Femur (tissue), 1 donor: ENCODE data around the gene CETN3.
"Not testable (repeated sequence)": the region's sequence is repeated elsewhere in the genome, so short reads cannot be mapped to it uniquely, and the experiment has no call there.

ENCODE experiments used
- DNase-seq: peaks from one replicate; pipeline ENCODE4 v3.0.0-alpha.2; 2017

Gene CETN3

GRCh38 chr5:90381213-90381929, 28.2 kb downstream of the CETN3 start:
- no peak for DNase-seq

GRCh38 chr5:90379652-90380051, 29.9 kb downstream of the CETN3 start:
- DNase-seq: no peak

- DNase-seq: no peak
Observed at GRCh38 chr5:90378752-90379151, 30.8 kb downstream of the CETN3 start.

GRCh38 chr5:90371269-90371668, 38.3 kb downstream of the CETN3 start:
- DNase-seq: not testable (repeated sequence)

GRCh38 chr5:90368454-90369246, 40.9 kb downstream of the CETN3 start:
- no peak for DNase-seq

GRCh38 chr5:90367879-90368278, 41.7 kb downstream of the CETN3 start:
- DNase-seq: no peak

- no peak for DNase-seq
Observed at GRCh38 chr5:90366948-90367347, 42.6 kb downstream of the CETN3 start.

GRCh38 chr5:90365328-90365727, 44.2 kb downstream of the CETN3 start:
- no peak for DNase-seq

- no peak for DNase-seq
Observed at GRCh38 chr5:90359073-90359920, 50.3 kb downstream of the CETN3 start.

- DNase-seq: no peak
Observed at GRCh38 chr5:90356622-90357021, 52.9 kb downstream of the CETN3 start.

- no peak for DNase-seq
Observed at GRCh38 chr5:90356176-90356575, 53.4 kb downstream of the CETN3 start.

GRCh38 chr5:90355635-90356034, 53.9 kb downstream of the CETN3 start:
- no peak for DNase-seq

GRCh38 chr5:90353254-90353653, 56.3 kb downstream of the CETN3 start:
- no peak for DNase-seq

- no peak for DNase-seq
Observed at GRCh38 chr5:90351101-90351500, 58.5 kb downstream of the CETN3 start.

GRCh38 chr5:90347462-90347861, 62.1 kb downstream of the CETN3 start:
- no peak for DNase-seq

- DNase-seq: no peak
Observed at GRCh38 chr5:90345684-90346083, 63.9 kb downstream of the CETN3 start.

GRCh38 chr5:90344689-90345088, 64.9 kb downstream of the CETN3 start:
- no peak for DNase-seq

- not testable (repeated sequence) for DNase-seq
Observed at GRCh38 chr5:90343731-90344130, 65.8 kb downstream of the CETN3 start.

- no peak for DNase-seq
Observed at GRCh38 chr5:90342576-90342975, 67.0 kb downstream of the CETN3 start.
